HG02870 (cell line): ENCODE results near the gene SH3BP5L.

Source experiments
- ATAC-seq: cut with Tn5 transposase; IDR thresholded peaks from one replicate; pipeline ENCODE4 v1.9.1; 2021; ENCODE audit warnings: mild to moderate bottlenecking, moderate library complexity; ENCODE audit not compliant: unreplicated experiment

The SH3BP5L gene

GRCh38 chr1:248851390-248851789, 25.7 kb upstream of the SH3BP5L start:
- no peak for ATAC-seq

- no peak for ATAC-seq
Observed at GRCh38 chr1:248850536-248851251, 25.0 kb upstream of the SH3BP5L start.

- no peak for ATAC-seq
Observed at GRCh38 chr1:248850124-248850523, 24.4 kb upstream of the SH3BP5L start.

- ATAC-seq, result no peak
Observed at GRCh38 chr1:248849637-248850036, 23.9 kb upstream of the SH3BP5L start.

GRCh38 chr1:248849152-248849551, 23.4 kb upstream of the SH3BP5L start:
- ATAC-seq, result no peak

GRCh38 chr1:248848602-248849001, 22.9 kb upstream of the SH3BP5L start:
- no peak for ATAC-seq

- no peak for ATAC-seq
Observed at GRCh38 chr1:248847956-248848561, 22.3 kb upstream of the SH3BP5L start.

GRCh38 chr1:248847181-248847955, 21.7 kb upstream of the SH3BP5L start:
- no peak for ATAC-seq

- ATAC-seq, result no peak
Observed at GRCh38 chr1:248844526-248844925, 18.8 kb upstream of the SH3BP5L start.

- no peak for ATAC-seq
Observed at GRCh38 chr1:248843687-248844086, 18.0 kb upstream of the SH3BP5L start.

- ATAC-seq, result peak; percentile 39
Observed at GRCh38 chr1:248842781-248843331, 17.1 kb upstream of the SH3BP5L start.

- ATAC-seq, result no peak
Observed at GRCh38 chr1:248841702-248842395, 16.1 kb upstream of the SH3BP5L start.

GRCh38 chr1:248840946-248841345, 15.2 kb upstream of the SH3BP5L start:
- ATAC-seq, result no peak

- no peak for ATAC-seq
Observed at GRCh38 chr1:248839168-248839555, 13.4 kb upstream of the SH3BP5L start.

- peak; percentile 55 for ATAC-seq
Observed at GRCh38 chr1:248838357-248839167, 12.8 kb upstream of the SH3BP5L start.

- ATAC-seq, result peak; percentile 77
Observed at GRCh38 chr1:248837781-248838356, 12.2 kb upstream of the SH3BP5L start, which contains the start of gene ZNF672. Gene ZNF672, plus strand, starts transcription at chr1:248838224. Its CDS starts 9,051 bp downstream, at chr1:248847275.

- ATAC-seq, result no peak
Observed at GRCh38 chr1:248837045-248837780, 11.5 kb upstream of the SH3BP5L start.

- no peak for ATAC-seq
Observed at GRCh38 chr1:248834343-248834940, 8.7 kb upstream of the SH3BP5L start.

GRCh38 chr1:248831842-248832241, 6.1 kb upstream of the SH3BP5L start:
- no peak for ATAC-seq
